Measurements from ENCODE around the gene KSR1.
"Not testable (repeated sequence)": the region's sequence is repeated elsewhere in the genome, so short reads cannot be mapped to it uniquely, and the experiment has no call there.

Gene KSR1

GRCh38 chr17:27621536-27621935 is 165.3 kb downstream of the KSR1 start:
- in situ Hi-C loops (cut with HindIII; ENCODE audit: low pct_unique_long_range_greater_than_20kb, low sequenced_read_pairs): no loop called here
- DNase-seq (ENCODE audit: low read depth in 1 of 2, low spot score in 1 of 2): no peak
- no peak for TF ChIP-seq JUND (IDR thresholded peaks at IDR 0.05; ENCODE audit: low read depth)

DNA sequence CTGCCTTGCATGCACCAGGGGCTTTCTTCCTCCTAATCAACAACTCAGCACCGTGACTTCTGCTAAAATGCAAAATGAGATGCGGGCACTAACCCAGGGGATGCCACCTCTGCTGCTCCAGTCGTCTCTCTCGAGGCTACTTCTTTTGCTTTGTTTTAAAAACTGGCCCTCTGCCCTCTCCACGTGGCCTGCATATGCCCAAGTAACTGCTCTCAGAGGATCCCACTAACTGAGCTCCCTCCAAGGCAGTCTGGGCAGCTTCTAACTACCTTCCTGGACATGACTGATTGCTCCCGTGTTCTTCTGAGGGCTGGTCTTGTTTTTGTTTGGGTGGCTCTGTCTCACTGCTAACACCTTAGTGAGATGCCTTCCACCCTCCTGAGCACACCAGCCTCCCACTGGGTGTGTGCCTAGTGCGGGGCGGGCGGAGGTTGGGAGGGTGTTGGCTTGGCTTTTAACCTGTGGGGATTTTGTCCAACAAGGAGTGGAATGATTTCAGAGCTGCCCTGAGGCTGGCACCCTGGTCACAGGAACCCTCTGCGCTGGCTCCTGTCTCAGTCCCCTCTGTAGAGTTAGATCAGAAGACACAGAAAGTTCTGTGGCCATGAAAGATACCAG is 165.8 kb downstream of the KSR1 start:
- TF ChIP-seq JUND (IDR thresholded peaks at IDR 0.05; ENCODE audit: low read depth): no peak
- no peak for DNase-seq (ENCODE audit: low read depth in 1 of 2, low spot score in 1 of 2)
- in situ Hi-C loops (cut with HindIII; ENCODE audit: low pct_unique_long_range_greater_than_20kb, low sequenced_read_pairs): no loop called here

DNA sequence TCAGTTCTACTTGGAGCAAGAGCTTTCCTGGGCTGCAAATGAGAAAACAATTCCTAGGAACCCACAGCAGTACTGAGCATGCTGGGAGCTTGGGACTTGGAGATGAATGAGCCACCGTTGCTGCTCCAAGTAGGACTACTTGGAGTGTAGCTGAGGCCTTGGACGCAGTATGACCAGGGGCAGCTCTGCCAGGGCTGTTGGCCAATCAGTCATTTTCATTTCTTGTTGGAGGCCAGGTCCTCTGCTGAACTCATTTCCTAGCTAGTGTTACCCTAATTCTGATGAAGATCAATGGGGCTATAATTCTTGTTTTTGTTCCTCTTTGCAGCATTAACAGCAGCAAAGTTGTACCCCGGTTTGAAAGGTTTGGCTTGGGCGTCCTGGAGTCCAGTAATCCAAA is 166.7 kb downstream of the KSR1 start:
- in situ Hi-C loops (cut with HindIII; ENCODE audit: low pct_unique_long_range_greater_than_20kb, low sequenced_read_pairs): no loop called here
- no peak for DNase-seq (ENCODE audit: low read depth in 1 of 2, low spot score in 1 of 2)
- no peak for TF ChIP-seq JUND (IDR thresholded peaks at IDR 0.05; ENCODE audit: low read depth)

DNA sequence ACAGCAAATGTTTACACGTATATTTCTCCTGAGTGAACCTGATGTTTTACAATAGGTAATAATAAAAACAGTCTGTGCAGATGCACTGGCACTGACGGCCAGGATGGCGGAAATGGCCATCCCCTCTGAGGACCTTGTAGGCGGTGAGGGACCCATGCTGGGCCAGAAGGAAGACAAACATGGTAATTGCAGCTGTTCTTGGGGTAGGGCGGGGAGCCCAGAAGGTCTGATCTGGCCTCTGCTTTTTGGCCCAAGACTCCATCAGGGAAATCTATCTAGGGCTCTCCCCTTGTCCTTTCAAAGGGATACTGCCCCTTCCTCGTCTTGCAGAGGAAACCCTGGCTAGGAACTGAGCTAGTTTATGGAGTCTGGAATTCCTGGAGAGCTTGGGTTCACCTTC is 167.4 kb downstream of the KSR1 start:
- no peak for TF ChIP-seq JUND (IDR thresholded peaks at IDR 0.05; ENCODE audit: low read depth)
- no peak for DNase-seq (ENCODE audit: low read depth in 1 of 2, low spot score in 1 of 2)
- in situ Hi-C loops (cut with HindIII; ENCODE audit: low pct_unique_long_range_greater_than_20kb, low sequenced_read_pairs): no loop called here

GRCh38 chr17:27624539-27624938 is 168.3 kb downstream of the KSR1 start:
- in situ Hi-C loops (cut with HindIII; ENCODE audit: low pct_unique_long_range_greater_than_20kb, low sequenced_read_pairs): no loop called here
- DNase-seq (ENCODE audit: low read depth in 1 of 2, low spot score in 1 of 2): no peak
- no peak for TF ChIP-seq JUND (IDR thresholded peaks at IDR 0.05; ENCODE audit: low read depth)

DNA sequence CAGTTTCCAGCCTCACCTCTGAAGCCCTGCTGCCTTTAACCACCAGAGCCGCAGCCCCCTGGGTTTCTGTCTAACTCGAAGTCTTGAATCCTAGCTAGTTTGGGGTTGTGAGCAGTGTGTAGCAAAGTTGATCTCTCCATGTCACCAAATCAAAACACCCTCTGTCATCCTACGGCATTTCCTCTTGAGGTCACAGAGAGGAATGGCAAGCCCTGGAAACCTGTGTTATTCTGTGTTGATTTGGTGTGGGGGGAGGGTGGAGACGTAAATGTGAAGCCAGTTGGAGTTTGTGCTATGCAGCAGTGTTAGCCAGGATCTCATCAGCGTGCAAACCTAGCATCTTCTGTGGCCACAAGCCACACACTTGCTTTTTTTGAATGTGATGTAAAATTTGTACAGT is 169.6 kb downstream of the KSR1 start:
- TF ChIP-seq JUND (IDR thresholded peaks at IDR 0.05; ENCODE audit: low read depth): no peak
- in situ Hi-C loops (cut with HindIII; ENCODE audit: low pct_unique_long_range_greater_than_20kb, low sequenced_read_pairs): no loop called here
- no peak for DNase-seq (ENCODE audit: low read depth in 1 of 2, low spot score in 1 of 2)

DNA sequence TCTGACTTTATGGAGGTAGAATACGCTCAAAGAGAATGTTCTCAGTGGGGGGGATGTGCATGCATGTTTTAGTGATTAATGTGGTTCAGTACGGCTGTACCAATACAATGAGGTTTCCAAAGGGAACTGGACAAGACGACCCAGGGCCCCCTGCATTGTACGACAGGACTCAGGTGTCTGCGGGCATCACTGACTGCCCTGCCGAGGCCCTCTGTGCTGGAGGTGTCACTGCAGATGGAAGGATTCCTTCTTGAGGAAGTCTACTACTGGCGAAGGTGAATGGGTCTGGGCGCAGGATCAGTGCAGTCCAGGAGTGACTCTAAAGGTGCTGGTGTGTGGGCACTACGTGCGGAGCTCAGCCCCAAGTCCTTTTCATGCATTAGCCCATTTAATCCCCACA is 171.3 kb downstream of the KSR1 start:
- in situ Hi-C loops (cut with HindIII; ENCODE audit: low pct_unique_long_range_greater_than_20kb, low sequenced_read_pairs): no loop called here
- no peak for TF ChIP-seq JUND (IDR thresholded peaks at IDR 0.05; ENCODE audit: low read depth)
- DNase-seq (ENCODE audit: low read depth in 1 of 2, low spot score in 1 of 2): no peak

DNA sequence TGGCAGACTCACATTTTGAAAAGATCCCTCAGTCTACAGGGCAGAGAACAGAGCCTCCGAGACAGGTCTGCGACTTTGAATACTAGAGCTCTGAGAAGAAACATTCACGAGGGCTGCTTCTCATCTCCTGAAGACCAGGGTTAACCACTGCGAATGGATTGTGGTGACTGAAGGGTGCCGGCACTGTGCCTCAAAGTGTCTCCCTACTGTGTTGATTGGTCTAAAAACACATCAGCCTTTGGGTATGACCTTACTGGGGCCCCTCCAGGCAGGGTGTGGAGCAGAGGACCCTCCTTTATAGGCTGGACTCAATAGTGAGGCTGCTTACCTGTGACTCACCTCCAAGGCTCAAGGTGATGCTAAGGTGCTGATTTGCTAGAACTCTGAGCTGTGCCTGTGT is 172.1 kb downstream of the KSR1 start:
- no peak for DNase-seq (ENCODE audit: low read depth in 1 of 2, low spot score in 1 of 2)
- TF ChIP-seq JUND (IDR thresholded peaks at IDR 0.05; ENCODE audit: low read depth): no peak
- in situ Hi-C loops (cut with HindIII; ENCODE audit: low pct_unique_long_range_greater_than_20kb, low sequenced_read_pairs): no loop called here

DNA sequence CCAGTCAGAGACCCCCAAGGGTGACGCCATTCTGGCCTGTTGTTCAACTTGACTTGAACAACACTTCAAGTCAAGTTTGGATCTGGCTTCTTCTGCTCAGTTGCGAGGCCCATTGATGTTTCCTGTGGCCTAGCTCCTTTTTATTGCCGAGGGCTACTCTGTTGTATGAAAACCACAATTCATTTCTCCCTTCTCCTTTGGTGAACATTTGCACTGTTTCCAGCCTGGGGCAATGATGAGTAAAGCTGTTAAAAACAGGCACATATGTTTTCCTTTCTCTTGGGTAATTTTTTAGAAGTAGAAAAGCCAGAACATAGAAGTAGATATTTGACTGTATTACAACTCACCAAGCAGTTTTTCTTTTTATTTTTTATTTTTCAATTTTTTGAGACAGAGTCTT is 173.0 kb downstream of the KSR1 start:
- in situ Hi-C loops (cut with HindIII; ENCODE audit: low pct_unique_long_range_greater_than_20kb, low sequenced_read_pairs): not testable (repeated sequence)
- peak in 1 of 2 experiments; percentile 48 for DNase-seq (ENCODE audit: low read depth in 1 of 2, low spot score in 1 of 2)

DNA sequence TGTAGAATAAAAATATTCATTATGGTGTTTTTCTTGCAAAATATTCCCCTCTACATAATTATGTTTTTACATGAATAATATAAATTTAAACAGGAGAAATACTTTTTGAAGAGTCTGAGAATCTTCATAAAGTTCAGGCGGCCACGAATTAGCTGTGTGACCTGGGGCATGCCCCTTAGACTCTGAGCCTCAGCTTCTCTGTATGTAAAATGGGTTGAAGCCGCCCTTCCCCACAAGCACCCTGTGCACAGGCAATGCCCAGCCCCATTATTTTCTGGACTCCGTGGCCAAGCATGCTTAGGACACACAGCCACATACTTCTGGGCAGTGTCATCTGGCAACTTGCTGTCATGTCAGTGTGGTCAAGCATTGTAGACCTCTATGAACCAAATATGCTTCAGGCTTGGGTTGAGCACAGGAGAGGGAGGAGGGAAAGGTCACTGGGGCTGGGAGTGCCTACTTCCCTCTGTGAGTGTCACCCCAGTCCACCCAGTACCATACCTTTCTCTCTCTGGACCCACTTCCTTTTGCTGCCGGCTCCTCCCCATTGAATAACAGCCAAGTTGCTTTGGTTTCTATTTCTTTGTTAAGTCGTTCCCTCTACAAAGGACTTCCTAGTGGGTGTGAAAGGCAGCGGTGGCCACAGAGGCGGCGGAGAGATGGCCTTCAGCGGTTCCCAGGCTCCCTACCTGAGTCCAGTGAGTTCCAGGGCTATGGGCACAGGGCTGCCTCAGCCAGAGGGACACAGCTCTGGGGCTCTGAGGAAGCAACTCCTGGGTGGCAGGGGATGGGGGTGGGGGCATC is 174.6 kb downstream of the KSR1 start, which contains the start of gene LGALS9:
LGALS9 (plus strand) TSS at position 582 of the 804 bp plus-strand sequence; CDS start at position 660, 78 bp downstream.
- DNase-seq (ENCODE audit: low read depth in 1 of 2, low spot score in 1 of 2): peak in 1 of 2 experiments; percentile 44
- in situ Hi-C loops (cut with HindIII; ENCODE audit: low pct_unique_long_range_greater_than_20kb, low sequenced_read_pairs): no loop called here
- TF ChIP-seq JUND (IDR thresholded peaks at IDR 0.05; ENCODE audit: low read depth): no peak

- in situ Hi-C loops (cut with HindIII; ENCODE audit: low pct_unique_long_range_greater_than_20kb, low sequenced_read_pairs): no loop called here
- DNase-seq (ENCODE audit: low read depth in 1 of 2, low spot score in 1 of 2): peak in 1 of 2 experiments; percentile 49
- no peak for TF ChIP-seq JUND (IDR thresholded peaks at IDR 0.05; ENCODE audit: low read depth)
Measured at GRCh38 chr17:27631411-27631760, 175.1 kb downstream of the KSR1 start.

GRCh38 chr17:27631897-27632725 is 175.9 kb downstream of the KSR1 start:
- in situ Hi-C loops (cut with HindIII; ENCODE audit: low pct_unique_long_range_greater_than_20kb, low sequenced_read_pairs): no loop called here
- DNase-seq (ENCODE audit: low read depth in 1 of 2, low spot score in 1 of 2): no peak
- no peak for TF ChIP-seq JUND (IDR thresholded peaks at IDR 0.05; ENCODE audit: low read depth)

- DNase-seq (ENCODE audit: low read depth in 1 of 2, low spot score in 1 of 2); in situ Hi-C loops (cut with HindIII; ENCODE audit: low pct_unique_long_range_greater_than_20kb, low sequenced_read_pairs): not testable (repeated sequence)
Measured at GRCh38 chr17:27632766-27633165, 176.5 kb downstream of the KSR1 start.

Data from T47D (cell line).